Thyroid gland (tissue), 4 donors: ENCODE results near the gene SPNS3. TPM values are rescaled to one million over a fixed set of nuclear protein-coding genes. Genes with fewer than 3 reads are reported as not detected.

ENCODE experiments used
- DNase-seq, 2 donors: peaks; one replicate each; pipeline ENCODE4 v3.0.0-alpha.2; 2019
- H3K27ac ChIP-seq, 3 donors: fragments of 200-600 bp; sonication (generic); 1 replicate in 2 of 3; 2 replicates in 1 of 3; pipeline ENCODE4 v1.5.1; 2016 to 2019; ENCODE audit warnings: mild to moderate bottlenecking in 1 of 3, moderate library complexity in 1 of 3
- H3K27me3 ChIP-seq: fragments of 200-600 bp; sonication (generic); one replicate; pipeline ENCODE4 v1.5.1; 2019
- H3K36me3 ChIP-seq, 2 donors: fragments of 200-600 bp; sonication (generic); one replicate each; pipeline ENCODE4 v1.5.1; 2016 to 2019
- H3K4me1 ChIP-seq, 2 donors: fragments of 200-600 bp; sonication (generic); one replicate each; pipeline ENCODE4 v1.5.1; 2017 to 2019
- H3K4me3 ChIP-seq, 3 donors: fragments of 200-600 bp; sonication (generic); replicated peaks in 1 of 3; 1 replicate in 2 of 3; 2 replicates in 1 of 3; pipeline ENCODE4 v1.5.1; 2016; ENCODE audit warnings: mild to moderate bottlenecking in 1 of 3
- H3K9me3 ChIP-seq: fragments of 200-600 bp; sonication (generic); one replicate; pipeline ENCODE4 v1.5.1; 2017
- CTCF ChIP-seq, 6 experiments: fragments of 200-600 bp in 3 of 6; fragments of 450-650 bp in 3 of 6; sonication (generic) in 3 of 6; IDR thresholded peaks; one replicate each; pipeline ENCODE4 v1.5.1; 2016 to 2019; ENCODE audit warnings: antibody characterized with exemption in 6 of 6, mild to moderate bottlenecking in 2 of 6, inconsistent platforms in 1 of 6, moderate library complexity in 1 of 6
- POLR2A ChIP-seq, 2 donors: fragments of 450-650 bp; IDR thresholded peaks; one replicate each; pipeline ENCODE4 v1.6.1; 2017; ENCODE audit warnings: antibody characterized with exemption in 2 of 2, mild to moderate bottlenecking in 2 of 2, moderate library complexity in 1 of 2
- WGBS, 2 donors: methylation state at CpG; one replicate each; pipeline ENCODE4 v1.1.5; 2017; 5-methylcytosine and 5-hydroxymethylcytosine counted together
- intact Hi-C: fragments of 100-400 bp; cut with DNase I; formaldehyde crosslinking; loops from one replicate; pipeline ENCODE4 v1.15.1; 2023
- total RNA-seq, 4 donors: library from RNA; depleted of rRNA; stranded (reverse); fragments of >200 nt; gene quantifications; one replicate each; pipeline ENCODE4 v1.2.3, GENCODE V29; 2016

Gene SPNS3
- total RNA-seq, 4 donors from 2014 or later: 0.54 TPM; not detected in 3

GRCh38 chr17:4448197-4448980, 14.6 kb downstream of the SPNS3 start:
- WGBS, 2 donors: 75 to 80% methylated on average over 10 to 11 of the region's 11 CpGs
- H3K27ac ChIP-seq: no peak overlapping the region
- TF ChIP-seq CTCF (IDR thresholded peaks at IDR 0.05) (no peak), POLR2A (IDR thresholded peaks at IDR 0.05) (no peak)
- H3K4me3 ChIP-seq: no peak overlapping the region
- intact Hi-C loops: loop anchor here (10.0 kb wide), 1 partner anchor 86 kb away; no protein-coding TSS in a partner anchor
- no peaks in the 10 kb centered on the region for H3K27me3 ChIP-seq
- DNase-seq: no peak
- peaks cover 0 to 13% of the 10 kb centered on the region in 2 donors for H3K4me1 ChIP-seq
- no peaks in the 10 kb centered on the region for H3K36me3 ChIP-seq
- no peaks in the 10 kb centered on the region for H3K9me3 ChIP-seq

- no peak overlapping the region for H3K4me3 ChIP-seq
- DNase-seq: no peak
- TF ChIP-seq POLR2A (IDR thresholded peaks at IDR 0.05): no peak
- TF ChIP-seq CTCF (IDR thresholded peaks at IDR 0.05): no peak
- H3K36me3 ChIP-seq: no peaks in the 10 kb centered on the region
- WGBS, 2 donors: 34 to 40% methylated on average over 11 of the region's 11 CpGs
- H3K9me3 ChIP-seq: no peaks in the 10 kb centered on the region
- intact Hi-C loops: loop anchor here (10.0 kb wide), 1 partner anchor 85 kb away; no protein-coding TSS in a partner anchor
- no peaks in the 10 kb centered on the region for H3K27me3 ChIP-seq
- H3K4me1 ChIP-seq: peaks cover 0 to 13% of the 10 kb centered on the region in 2 donors
- H3K27ac ChIP-seq: no peak overlapping the region
Measured at GRCh38 chr17:4449736-4450135, 16.0 kb downstream of the SPNS3 start.

- H3K4me1 ChIP-seq: peaks cover 0 to 13% of the 10 kb centered on the region in 2 donors
- H3K4me3 ChIP-seq: no peak overlapping the region
- H3K27ac ChIP-seq: no peak overlapping the region
- no peaks in the 10 kb centered on the region for H3K36me3 ChIP-seq
- intact Hi-C loops: no loop called here
- TF ChIP-seq POLR2A (IDR thresholded peaks at IDR 0.05): no peak
- TF ChIP-seq CTCF (IDR thresholded peaks at IDR 0.05): no peak
- WGBS, 2 donors: 53 to 58% methylated on average over 11 to 13 of the region's 14 CpGs
- H3K27me3 ChIP-seq: no peaks in the 10 kb centered on the region
- no peak for DNase-seq
- H3K9me3 ChIP-seq: no peaks in the 10 kb centered on the region
Measured at GRCh38 chr17:4450710-4451316, 17.1 kb downstream of the SPNS3 start.

- no peak overlapping the region for H3K4me3 ChIP-seq
- no peaks in the 10 kb centered on the region for H3K27me3 ChIP-seq
- no peaks in the 10 kb centered on the region for H3K9me3 ChIP-seq
- DNase-seq: no peak
- no peaks in the 10 kb centered on the region for H3K36me3 ChIP-seq
- intact Hi-C loops: no loop called here
- TF ChIP-seq CTCF (IDR thresholded peaks at IDR 0.05) (no peak), POLR2A (IDR thresholded peaks at IDR 0.05) (no peak)
- WGBS, 2 donors: 87 to 88% methylated on average over 9 of the region's 9 CpGs
- no peak overlapping the region for H3K27ac ChIP-seq
- H3K4me1 ChIP-seq: peaks cover 0 to 8% of the 10 kb centered on the region in 2 donors
Measured at GRCh38 chr17:4453812-4454591, 20.3 kb downstream of the SPNS3 start.
